HepG2 (cell line): ENCODE data around the gene UBE2O. TPM values are rescaled to one million over a fixed set of nuclear protein-coding genes. Genes with fewer than 3 reads are reported as not detected.
A peak's percentile ranks its signal among the peaks of the same experiment; 100 is the strongest.

Source experiments
- DZIP1 ChIP-seq: sonication (generic); formaldehyde crosslinking; IDR thresholded peaks from 2 replicates; pipeline ENCODE4 v1.5.0; 2020; ENCODE audit warnings: mild to moderate bottlenecking, missing genetic modification reagents
- E2F1 ChIP-seq: sonication (generic); formaldehyde crosslinking; IDR thresholded peaks from 2 replicates; pipeline ENCODE4 v1.5.0; 2020; ENCODE audit warnings: missing genetic modification reagents
- HNRNPK ChIP-seq: fragments of 200-400 bp; formaldehyde crosslinking; IDR thresholded peaks from 2 replicates; pipeline ENCODE4 v1.6.1; 2018; ENCODE audit warnings: low read length, low read depth, moderate library complexity, mild to moderate bottlenecking; ENCODE audit not compliant: poor library complexity, severe bottlenecking
- NFIC ChIP-seq: IDR thresholded peaks from 2 replicates; pipeline ENCODE4 v1.6.1; 2012; ENCODE audit warnings: mild to moderate bottlenecking, low read length, inconsistent platforms
- NR1H2 ChIP-seq: sonication (generic); formaldehyde crosslinking; IDR thresholded peaks from 2 replicates; pipeline ENCODE4 v1.8.1; 2022; ENCODE audit warnings: low read depth, missing genetic modification reagents, borderline replicate concordance
- NR2F6 ChIP-seq, 2 experiments: IDR thresholded peaks; 2 replicates each; pipeline ENCODE4 v1.6.1; 2016; ENCODE audit warnings: antibody characterized with exemption in 1 of 2, mild to moderate bottlenecking in 1 of 2
- ZNF12 ChIP-seq: sonication (generic); formaldehyde crosslinking; IDR thresholded peaks from 2 replicates; pipeline ENCODE4 v1.5.0; 2020; ENCODE audit warnings: missing genetic modification reagents
- ZNF142 ChIP-seq: sonication (generic); formaldehyde crosslinking; IDR thresholded peaks from 2 replicates; pipeline ENCODE4 v1.4.0; 2020; ENCODE audit warnings: missing genetic modification reagents
- ZNF280D ChIP-seq: sonication (generic); formaldehyde crosslinking; IDR thresholded peaks from 2 replicates; pipeline ENCODE4 v1.5.1; 2020; ENCODE audit warnings: mild to moderate bottlenecking, missing genetic modification reagents
- ZNF350 ChIP-seq: sonication (generic); formaldehyde crosslinking; IDR thresholded peaks from 2 replicates; pipeline ENCODE4 v1.4.0; 2020; ENCODE audit warnings: mild to moderate bottlenecking, low read depth, missing genetic modification reagents, borderline replicate concordance
- ZNF710 ChIP-seq: sonication (generic); formaldehyde crosslinking; IDR thresholded peaks from 2 replicates; pipeline ENCODE4 v1.5.0; 2020; ENCODE audit warnings: mild to moderate bottlenecking, missing genetic modification reagents, borderline replicate concordance
- ZNF776 ChIP-seq: sonication (generic); formaldehyde crosslinking; IDR thresholded peaks from 2 replicates; pipeline ENCODE4 v1.4.0; 2020; ENCODE audit warnings: mild to moderate bottlenecking, missing genetic modification reagents
- polyA plus RNA-seq, 8 experiments: library from polyadenylated mRNA; depleted of rRNA in 3 of 8; stranded (reverse) in 7 of 8; unstranded in 1 of 8; fragments of >200 nt; fragmentation: Illumina TruSeq in 4 of 8; extraction: Trizol in 4 of 8; gene quantifications; 2 replicates each; pipeline versions ENCODE4 v1.2.1 to v1.2.3, GENCODE V29; 2011 to 2016; ENCODE audit warnings: low read depth in 4 of 8, missing spikeins in 1 of 8, mixed read lengths in 1 of 8; ENCODE audit not compliant: insufficient read depth in 1 of 8
- total RNA-seq, 5 experiments: library from RNA; depleted of rRNA; stranded (reverse); fragments of >200 nt; fragmentation: Illumina TruSeq; extraction: Trizol; gene quantifications; 2 replicates each; pipeline ENCODE4 v1.2.3, GENCODE V29; 2016; ENCODE audit warnings: low read depth in 1 of 5

UBE2O gene
- total and polyA plus RNA-seq, 2 of the 13 experiments (the other 11 are each of a cell fraction or from before 2014, with no cell fraction given): 21.5 to 23.5 TPM

- TF ChIP-seq ZNF776 (CRISPR knock-in tag) (peak; percentile 72; the same call in 1 of the 2 replicates), NR1H2 (no peak), E2F1 (CRISPR knock-in tag) (no peak), HNRNPK (peak; percentile 48), ZNF710 (no peak), DZIP1 (CRISPR knock-in tag) (peak; percentile 97), NR2F6 (IDR thresholded peaks at IDR 0.05) (no peak), NR2F6 (CRISPR knock-in tag; IDR thresholded peaks at IDR 0.05) (peak; percentile 11), ZNF280D (CRISPR knock-in tag) (no peak), NFIC (no peak), ZNF12 (CRISPR knock-in tag) (no peak), ZNF142 (CRISPR knock-in tag) (peak; percentile 51; the same call in 1 of the 2 replicates), ZNF350 (CRISPR knock-in tag) (no peak)
These were observed 48.3 kb upstream of the UBE2O start, which contains the start of gene RHBDF2 (continued) for GRCh38 chr17:76501018-76501826.
